IPS-18c (cell line): ENCODE measurements around the gene DCAF10.
"Not testable (repeated sequence)": the region's sequence is repeated elsewhere in the genome, so short reads cannot be mapped to it uniquely, and the experiment has no call there.

Experiments used
- H3K4me3 ChIP-seq: 2 replicates; pipeline ENCODE4 v1.7.0; 2013; ENCODE audit warnings: low read depth, mild to moderate bottlenecking, low read length, moderate library complexity; ENCODE audit not compliant: insufficient read depth
- H3K9me3 ChIP-seq: one replicate; pipeline ENCODE4 v1.6.1; 2013; ENCODE audit warnings: mild to moderate bottlenecking, low read length, moderate library complexity; ENCODE audit not compliant: control insufficient read depth, insufficient read depth

Gene DCAF10

GRCh38 chr9:37784616-37785483 lies 15.7 kb upstream of the DCAF10 start, which contains the start of gene EXOSC3:
EXOSC3 (minus strand) TSS chr9:37785064; CDS start chr9:37785044, 20 bp downstream.
- H3K4me3 ChIP-seq, result peak within 1 kb of the TSS; percentile 78
- peaks cover 2% of the 10 kb centered on the region for H3K9me3 ChIP-seq

- H3K9me3 ChIP-seq, result peaks cover 2% of the 10 kb centered on the region
- H3K4me3 ChIP-seq, result no peak overlapping the region; the same call in 1 of the 2 replicates
These were observed 13.5 kb upstream of the DCAF10 start for GRCh38 chr9:37787059-37787458.

- H3K4me3 ChIP-seq, result no peak overlapping the region
- peaks cover 2% of the 10 kb centered on the region for H3K9me3 ChIP-seq
These were observed 12.3 kb upstream of the DCAF10 start for GRCh38 chr9:37788332-37788731.

GRCh38 chr9:37790096-37790495 lies 10.5 kb upstream of the DCAF10 start:
- H3K9me3 ChIP-seq, result peaks cover 2% of the 10 kb centered on the region
- no peak overlapping the region for H3K4me3 ChIP-seq

- Histone ChIP-seq H3K4me3 (no peak overlapping the region), H3K9me3 (peaks cover 2% of the 10 kb centered on the region)
These were observed 8.5 kb upstream of the DCAF10 start for GRCh38 chr9:37792122-37792521.

GRCh38 chr9:37796232-37796631 lies 4.4 kb upstream of the DCAF10 start:
- peaks cover 4% of the 10 kb centered on the region for H3K9me3 ChIP-seq
- H3K4me3 ChIP-seq, result no peak overlapping the region

GRCh38 chr9:37798677-37799076 lies 1.9 kb upstream of the DCAF10 start:
- H3K4me3 ChIP-seq, result no peak overlapping the region

DNA sequence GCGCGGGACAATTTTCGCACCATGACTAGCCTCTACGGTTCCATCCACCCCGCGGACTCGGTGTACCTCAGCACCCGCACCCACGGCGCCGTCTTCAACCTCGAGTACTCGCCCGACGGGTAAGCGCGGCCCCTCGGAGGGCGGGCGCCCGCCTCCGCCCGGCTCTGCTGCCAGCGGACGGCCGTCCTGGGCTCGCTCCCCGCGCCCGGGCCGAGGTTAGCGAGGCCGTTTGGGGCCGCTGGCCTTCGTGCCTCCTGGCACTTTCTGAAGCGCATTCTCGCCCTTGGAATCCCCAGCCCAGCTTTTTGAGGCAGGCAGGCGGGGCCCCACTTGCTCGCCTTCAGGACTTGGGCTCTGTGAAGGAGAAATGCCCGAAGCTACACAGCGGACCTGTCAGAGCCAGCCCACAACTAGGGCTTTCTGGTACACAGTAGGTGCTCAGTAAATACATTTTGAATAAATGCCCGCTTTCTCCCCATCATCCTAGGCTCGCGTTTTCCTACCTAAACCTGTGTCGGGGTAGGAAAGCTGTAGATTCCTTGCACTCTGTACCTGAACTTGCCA lies 772 bp downstream of the DCAF10 start:
- peak overlapping the region; percentile 97 for H3K4me3 ChIP-seq
- peaks cover 4% of the 10 kb centered on the region for H3K9me3 ChIP-seq

More at GRCh38 chr9:37798677-37799076, 1.9 kb upstream of the DCAF10 start:
- peaks cover 4% of the 10 kb centered on the region for H3K9me3 ChIP-seq

DNA sequence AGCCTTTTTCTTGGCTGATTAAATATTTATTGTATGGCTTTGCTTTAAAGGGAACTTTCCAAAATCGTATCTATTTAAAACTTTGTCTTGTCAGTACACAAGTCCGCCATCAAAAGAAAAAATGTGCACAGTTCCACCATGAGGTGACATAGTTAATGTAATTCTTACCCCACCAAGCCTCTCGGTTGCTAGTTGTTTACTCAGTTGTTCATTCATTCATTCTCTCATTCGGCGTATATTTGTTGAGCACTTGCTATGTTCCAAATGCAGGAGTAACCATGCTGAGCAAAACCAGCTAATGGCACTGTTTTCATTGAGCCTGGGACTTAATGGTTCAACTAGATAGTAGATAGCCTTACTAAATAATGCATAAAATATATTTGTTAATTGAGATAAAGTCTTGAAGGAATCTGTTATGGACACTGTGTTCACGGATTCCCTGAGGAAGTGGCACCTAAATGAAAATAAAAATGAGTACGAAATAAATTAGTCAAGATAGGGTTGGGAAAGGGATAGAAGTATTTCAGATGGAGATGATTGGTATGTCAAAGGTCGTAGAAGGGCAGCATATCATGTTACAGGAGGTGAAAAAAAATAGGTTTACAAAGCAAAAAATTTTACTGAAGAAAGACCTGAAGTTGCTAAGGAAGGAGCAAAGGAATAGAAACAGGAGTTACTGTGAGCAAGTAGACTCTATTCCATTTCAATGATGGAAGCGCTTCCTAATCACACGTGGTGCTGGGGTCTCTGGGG lies 1.5 kb downstream of the DCAF10 start:
- H3K4me3 ChIP-seq, result peak overlapping the region; percentile 97
- H3K9me3 ChIP-seq, result peaks cover 4% of the 10 kb centered on the region

DNA sequence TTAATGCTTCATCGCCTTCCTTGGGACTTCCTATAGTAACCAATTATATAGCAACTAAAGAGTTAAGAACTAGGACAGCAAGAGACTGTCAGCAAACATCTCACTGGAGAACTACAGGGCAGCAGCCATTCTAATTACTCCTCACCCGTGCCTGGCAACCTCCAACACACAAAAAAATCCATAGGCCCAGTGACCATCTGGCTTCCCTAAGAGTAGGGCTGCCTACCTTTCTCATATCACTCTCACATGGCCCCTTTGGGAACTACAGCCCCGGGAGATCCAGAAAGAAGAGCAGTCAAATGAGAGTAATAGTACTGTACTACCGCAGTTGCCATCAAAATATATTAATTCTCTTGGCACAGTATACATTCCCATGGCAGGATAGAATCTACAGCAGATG lies 5.7 kb downstream of the DCAF10 start:
- no peak overlapping the region for H3K4me3 ChIP-seq
- no peaks in the 10 kb centered on the region for H3K9me3 ChIP-seq

DNA sequence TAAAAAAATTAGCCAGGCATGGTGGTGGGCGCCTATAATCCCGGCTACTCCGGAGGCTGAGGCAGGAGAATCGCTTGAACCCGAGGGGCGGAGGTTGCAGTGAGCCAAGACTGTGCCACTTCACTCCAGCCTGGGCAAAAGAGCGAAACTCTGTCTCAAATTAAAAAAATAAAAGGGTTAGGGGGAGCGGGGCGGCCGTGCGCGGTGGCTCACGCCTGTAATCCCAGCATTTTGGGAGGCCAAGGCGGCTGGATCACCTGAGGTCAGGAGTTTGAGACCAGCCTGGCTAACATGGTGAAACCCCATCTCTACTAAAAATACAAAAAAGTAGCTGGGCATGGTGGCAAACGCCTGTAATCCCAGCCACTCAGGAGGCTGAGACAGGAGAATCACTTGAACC lies 9.1 kb downstream of the DCAF10 start:
- not testable (repeated sequence) for H3K9me3 ChIP-seq, H3K4me3 ChIP-seq

DNA sequence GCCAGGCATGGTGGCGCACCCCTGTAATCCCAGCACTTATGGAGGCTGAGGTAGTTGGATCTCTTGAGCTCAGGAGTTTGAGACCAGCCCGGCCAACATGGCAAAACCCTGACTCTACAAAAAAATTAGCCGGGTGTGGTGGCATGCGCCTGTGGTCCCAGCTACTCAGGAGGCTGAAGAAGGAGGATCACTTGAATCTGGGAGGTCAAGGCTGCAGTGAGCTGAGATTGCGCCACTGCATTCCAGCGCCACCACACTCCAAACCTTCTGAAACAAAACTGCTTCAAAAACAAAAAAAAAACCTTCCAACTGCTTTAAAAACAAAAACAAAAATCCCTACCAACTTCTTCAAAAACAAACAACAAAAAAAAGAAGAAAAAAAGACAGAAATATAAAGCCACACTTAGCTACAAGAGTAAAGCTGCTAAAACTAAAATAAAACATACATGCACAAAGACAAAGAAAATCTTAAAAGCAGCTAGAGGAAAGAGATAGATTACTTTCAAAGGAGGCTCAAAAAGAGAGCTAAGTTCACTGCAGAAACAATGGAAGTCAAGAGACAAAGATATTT lies 11.4 kb downstream of the DCAF10 start:
- Histone ChIP-seq H3K4me3 (no peak overlapping the region), H3K9me3 (no peaks in the 10 kb centered on the region)

- H3K9me3 ChIP-seq, result no peaks in the 10 kb centered on the region
- H3K4me3 ChIP-seq, result no peak overlapping the region
These were observed 12.3 kb downstream of the DCAF10 start for GRCh38 chr9:37812773-37813379.

- no peaks in the 10 kb centered on the region for H3K9me3 ChIP-seq
- H3K4me3 ChIP-seq, result no peak overlapping the region
These were observed 18.3 kb downstream of the DCAF10 start for GRCh38 chr9:37818849-37819248.

- H3K9me3 ChIP-seq, result no peaks in the 10 kb centered on the region
- H3K4me3 ChIP-seq, result no peak overlapping the region
These were observed 19.5 kb downstream of the DCAF10 start for GRCh38 chr9:37820142-37820541.

GRCh38 chr9:37825174-37825573 lies 24.6 kb downstream of the DCAF10 start:
- not testable (repeated sequence) for H3K4me3 ChIP-seq, H3K9me3 ChIP-seq

- H3K4me3 ChIP-seq, result no peak overlapping the region
- no peaks in the 10 kb centered on the region for H3K9me3 ChIP-seq
These were observed 27.0 kb downstream of the DCAF10 start for GRCh38 chr9:37827483-37828165.
